Breast epithelium (tissue), 3 donors: ENCODE data around the gene CCDC157.

Experiments used
- CTCF ChIP-seq, 3 donors: fragments of 450-650 bp; IDR thresholded peaks; one replicate each; pipeline ENCODE4 v1.5.1; 2016 to 2017; ENCODE audit warnings: antibody characterized with exemption in 3 of 3, mild to moderate bottlenecking in 3 of 3, moderate library complexity in 3 of 3
- POLR2A ChIP-seq: fragments of 450-650 bp; IDR thresholded peaks from one replicate; pipeline ENCODE4 v1.6.1; 2016; ENCODE audit warnings: antibody characterized with exemption, mild to moderate bottlenecking, moderate library complexity

- no peak for TF ChIP-seq POLR2A
- no peak for TF ChIP-seq CTCF (IDR thresholded peaks at IDR 0.05)
These were observed 29.1 kb downstream of the CCDC157 start for GRCh38 chr22:30385942-30386341.
